Astrocyte (in vitro differentiated cells and primary cell): ENCODE measurements around the gene COMT. TPM values are rescaled to one million over a fixed set of nuclear protein-coding genes. Genes with fewer than 3 reads are reported as not detected.

Experiments used
- DNase-seq: peaks from one replicate; pipeline ENCODE4 v3.0.0-alpha.2; 2010; ENCODE audit warnings: low read depth
- FAIRE-seq: peaks from 2 replicates; lab custom pipeline; 2011; peaks lifted over from hg19 to GRCh38; lab: Jason Lieb, UNC
- H2AFZ ChIP-seq: 2 replicates; pipeline ENCODE4 v1.6.0; 2012; ENCODE audit warnings: low read depth, low read length, inconsistent platforms
- H3K27ac ChIP-seq: 2 replicates; pipeline ENCODE4 v1.5.1; 2011; ENCODE audit warnings: low read depth, low read length, inconsistent platforms
- H3K27me3 ChIP-seq: 2 replicates; pipeline ENCODE4 v1.6.0; 2011; ENCODE audit warnings: low read length, inconsistent platforms; ENCODE audit not compliant: insufficient read depth
- H3K36me3 ChIP-seq: 2 replicates; pipeline ENCODE4 v1.5.1; 2011; ENCODE audit warnings: low read length, inconsistent platforms; ENCODE audit not compliant: insufficient read depth
- H3K4me1 ChIP-seq: 2 replicates; pipeline ENCODE4 v1.5.1; 2011; ENCODE audit warnings: low read length, inconsistent platforms; ENCODE audit not compliant: insufficient read depth
- H3K4me2 ChIP-seq: 2 replicates; pipeline ENCODE4 v1.6.0; 2012; ENCODE audit warnings: low read length, inconsistent platforms
- H3K4me3 ChIP-seq: 2 replicates; pipeline ENCODE4 v1.5.1; 2011; ENCODE audit warnings: low read depth, mild to moderate bottlenecking, low read length, inconsistent platforms; ENCODE audit not compliant: insufficient read depth
- H3K79me2 ChIP-seq: 2 replicates; pipeline ENCODE4 v1.6.0; 2012; ENCODE audit warnings: mild to moderate bottlenecking, low read length, inconsistent platforms; ENCODE audit not compliant: insufficient read depth
- H3K9ac ChIP-seq: 2 replicates; pipeline ENCODE4 v1.6.0; 2012; ENCODE audit warnings: mild to moderate bottlenecking, low read length, inconsistent platforms
- H3K9me3 ChIP-seq: 2 replicates; pipeline ENCODE4 v1.5.1; 2012; ENCODE audit warnings: low read depth, mild to moderate bottlenecking, low read length, inconsistent platforms; ENCODE audit not compliant: insufficient read depth
- H4K20me1 ChIP-seq: 2 replicates; pipeline ENCODE4 v1.6.0; 2012; ENCODE audit warnings: low read length, inconsistent platforms; ENCODE audit not compliant: insufficient read depth
- H3K27ac Mint-ChIP-seq: one replicate; pipeline ENCODE4 v1.8.0; 2021; ENCODE audit warnings: mild to moderate bottlenecking, mixed read lengths; ENCODE audit not compliant: unreplicated experiment
- H3K27me3 Mint-ChIP-seq: one replicate; pipeline ENCODE4 v1.8.0; 2021; ENCODE audit warnings: low read depth, mixed read lengths; ENCODE audit not compliant: unreplicated experiment
- H3K36me3 Mint-ChIP-seq: one replicate; pipeline ENCODE4 v1.8.0; 2021; ENCODE audit warnings: low read depth, mixed read lengths; ENCODE audit not compliant: unreplicated experiment
- H3K4me1 Mint-ChIP-seq: one replicate; pipeline ENCODE4 v1.8.0; 2021; ENCODE audit warnings: low read depth, mixed read lengths; ENCODE audit not compliant: unreplicated experiment
- H3K4me3 Mint-ChIP-seq: one replicate; pipeline ENCODE4 v1.8.0; 2021; ENCODE audit warnings: mild to moderate bottlenecking, moderate library complexity, mixed read lengths; ENCODE audit not compliant: unreplicated experiment
- H3K9me3 Mint-ChIP-seq: one replicate; pipeline ENCODE4 v1.8.0; 2021; ENCODE audit warnings: mild to moderate bottlenecking, mixed read lengths; ENCODE audit not compliant: unreplicated experiment
- CTCF ChIP-seq: IDR thresholded peaks from 2 replicates; pipeline ENCODE4 v1.5.1; 2011; ENCODE audit warnings: low read depth, mild to moderate bottlenecking, inconsistent platforms, low read length, moderate library complexity; ENCODE audit not compliant: insufficient read depth
- EZH2 ChIP-seq: IDR thresholded peaks from 2 replicates; pipeline ENCODE4 v1.6.1; 2012; ENCODE audit warnings: mild to moderate bottlenecking, low read length, inconsistent platforms; ENCODE audit not compliant: insufficient read depth
- total RNA-seq: library from RNA; stranded (reverse); gene quantifications from 2 replicates; pipeline ENCODE4 v1.2.1, GENCODE V29; 2021

The COMT gene
- total RNA-seq, 1 donor from 2014 or later: 116 TPM

DNA sequence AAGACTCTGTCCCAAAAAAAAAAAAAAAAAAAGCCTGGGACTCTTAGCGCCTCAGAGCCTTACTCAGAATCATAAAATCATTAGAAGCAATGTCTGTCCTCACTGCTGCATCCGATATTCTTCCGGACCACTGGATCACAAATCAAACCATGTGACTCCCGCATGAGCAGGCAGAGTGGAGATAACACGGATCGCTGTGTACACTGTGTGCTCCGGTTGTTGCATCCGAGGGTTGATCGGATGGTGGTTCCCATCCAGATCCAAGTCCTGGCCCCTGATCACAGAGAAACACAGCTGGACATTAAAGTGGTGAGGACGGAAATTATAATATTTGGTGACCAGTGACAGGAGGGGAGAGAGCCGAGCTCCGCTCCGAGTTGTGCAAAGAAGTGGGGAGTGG, 9.8 kb downstream of the COMT start:
- no peak overlapping the region for H3K27ac Mint-ChIP-seq
- DNase-seq: no peak

GRCh38 chr22:19955241-19956128, 13.9 kb downstream of the COMT start:
- H2AFZ ChIP-seq: no peak overlapping the region
- H3K79me2 ChIP-seq: peaks cover 20% of the 10 kb centered on the region
- DNase-seq (no peak), FAIRE-seq (no peak)
- Mint-ChIP-seq H3K4me1 (peaks cover 16% of the 10 kb centered on the region), H3K36me3 (peaks cover 7% of the 10 kb centered on the region), H3K27ac (peak overlapping the region; percentile 83), H3K4me3 (no peak overlapping the region), H3K9me3 (no peaks in the 10 kb centered on the region), H3K27me3 (no peaks in the 10 kb centered on the region)
- H3K36me3 ChIP-seq: peaks cover 5% of the 10 kb centered on the region
- no peak overlapping the region for H3K4me3 ChIP-seq
- H3K27ac ChIP-seq: no peak overlapping the region
- no peak overlapping the region for H3K4me2 ChIP-seq
- no peak overlapping the region for H3K9ac ChIP-seq
- H3K27me3 ChIP-seq: no peaks in the 10 kb centered on the region
- TF ChIP-seq EZH2 (no peak), CTCF (no peak)
- H3K4me1 ChIP-seq: peaks cover 12% of the 10 kb centered on the region
- H4K20me1 ChIP-seq: peaks cover 55% of the 10 kb centered on the region
- H3K9me3 ChIP-seq: no peaks in the 10 kb centered on the region

More for the DNA sequence above, 9.8 kb downstream of the COMT start:
- no peak overlapping the region for H2AFZ ChIP-seq
- Mint-ChIP-seq H3K9me3 (no peaks in the 10 kb centered on the region), H3K27me3 (no peaks in the 10 kb centered on the region), H3K4me3 (no peak overlapping the region), H3K36me3 (peaks cover 7% of the 10 kb centered on the region), H3K4me1 (peaks cover 19% of the 10 kb centered on the region)
- peaks cover 26% of the 10 kb centered on the region for H3K4me1 ChIP-seq
- H4K20me1 ChIP-seq: peaks cover 49% of the 10 kb centered on the region
- no peak overlapping the region for H3K4me3 ChIP-seq
- no peak for FAIRE-seq
- TF ChIP-seq EZH2 (no peak), CTCF (no peak)
- no peak overlapping the region for H3K9ac ChIP-seq
- no peaks in the 10 kb centered on the region for H3K9me3 ChIP-seq
- peaks cover 8% of the 10 kb centered on the region for H3K36me3 ChIP-seq
- peaks cover 54% of the 10 kb centered on the region for H3K79me2 ChIP-seq
- no peaks in the 10 kb centered on the region for H3K27me3 ChIP-seq
- no peak overlapping the region for H3K4me2 ChIP-seq
- no peak overlapping the region for H3K27ac ChIP-seq

GRCh38 chr22:19957445-19957844, 15.9 kb downstream of the COMT start:
- H3K4me3 Mint-ChIP-seq: no peak overlapping the region

More at GRCh38 chr22:19957445-19957844, 15.9 kb downstream of the COMT start:
- Mint-ChIP-seq H3K36me3 (peaks cover 4% of the 10 kb centered on the region), H3K27me3 (no peaks in the 10 kb centered on the region), H3K9me3 (no peaks in the 10 kb centered on the region), H3K27ac (no peak overlapping the region), H3K4me1 (peaks cover 12% of the 10 kb centered on the region)
- no peak overlapping the region for H3K4me3 ChIP-seq
- no peaks in the 10 kb centered on the region for H3K9me3 ChIP-seq
- H3K27ac ChIP-seq: no peak overlapping the region
- no peaks in the 10 kb centered on the region for H3K36me3 ChIP-seq
- FAIRE-seq (no peak), DNase-seq (no peak)
- no peak for TF ChIP-seq EZH2
- no peak for TF ChIP-seq CTCF
- no peak overlapping the region for H3K9ac ChIP-seq
- peaks cover 64% of the 10 kb centered on the region for H4K20me1 ChIP-seq
- no peak overlapping the region for H2AFZ ChIP-seq
- H3K79me2 ChIP-seq: peaks cover 7% of the 10 kb centered on the region
- no peaks in the 10 kb centered on the region for H3K27me3 ChIP-seq
- peaks cover 17% of the 10 kb centered on the region for H3K4me1 ChIP-seq
- H3K4me2 ChIP-seq: no peak overlapping the region
